HepG2 (cell line): ENCODE measurements around the gene HPS1.

Source experiments
- CTCF ChIP-seq: sonication (generic); formaldehyde crosslinking; IDR thresholded peaks from 2 replicates; pipeline ENCODE4 v1.5.0; 2020; ENCODE audit warnings: mild to moderate bottlenecking, missing genetic modification reagents, moderate library complexity
- E2F1 ChIP-seq: sonication (generic); formaldehyde crosslinking; IDR thresholded peaks from 2 replicates; pipeline ENCODE4 v1.5.0; 2020; ENCODE audit warnings: missing genetic modification reagents
- ELF1 ChIP-seq: sonication (generic); formaldehyde crosslinking; IDR thresholded peaks from 2 replicates; pipeline ENCODE4 v1.4.0; 2020; ENCODE audit warnings: missing genetic modification reagents
- HDAC2 ChIP-seq: sonication (generic); formaldehyde crosslinking; IDR thresholded peaks from 2 replicates; pipeline ENCODE4 v1.4.0; 2020; ENCODE audit warnings: missing genetic modification reagents
- POLR2A ChIP-seq, 2 experiments: IDR thresholded peaks; 2 replicates each; pipeline ENCODE4 v1.6.1; 2011; ENCODE audit warnings: low read depth in 2 of 2, low read length in 2 of 2, mild to moderate bottlenecking in 1 of 2, moderate library complexity in 1 of 2; ENCODE audit not compliant: insufficient read depth in 1 of 2
- POLR2AphosphoS5 ChIP-seq: IDR thresholded peaks from 2 replicates; pipeline ENCODE4 v1.6.1; 2012; ENCODE audit warnings: low read depth, low read length
- TCF7L2 ChIP-seq: IDR thresholded peaks from 2 replicates; pipeline ENCODE4 v1.6.1; 2011; ENCODE audit warnings: mild to moderate bottlenecking, low read depth, low read length, moderate library complexity
- ZFY ChIP-seq: sonication (generic); formaldehyde crosslinking; IDR thresholded peaks from 2 replicates; pipeline ENCODE4 v1.4.0; 2020; ENCODE audit warnings: missing genetic modification reagents
- ZNF7 ChIP-seq: IDR thresholded peaks from 2 replicates; pipeline ENCODE4 v1.6.1; 2016; ENCODE audit warnings: missing biosample characterization, missing genetic modification reagents
- ZNF720 ChIP-seq: sonication (generic); formaldehyde crosslinking; IDR thresholded peaks from 2 replicates; pipeline ENCODE4 v1.4.0; 2020; ENCODE audit warnings: missing genetic modification reagents
- ZNF780A ChIP-seq: sonication (generic); formaldehyde crosslinking; IDR thresholded peaks from 2 replicates; pipeline ENCODE4 v1.8.0; 2022; ENCODE audit warnings: mild to moderate bottlenecking, missing genetic modification reagents, moderate library complexity
- TF ChIP-seq, protein P1 (sequence below): sonication (generic); formaldehyde crosslinking; IDR thresholded peaks from 2 replicates; pipeline ENCODE4 v1.4.0; 2020; ENCODE audit warnings: missing genetic modification reagents
- TF ChIP-seq, protein P2 (sequence below): sonication (generic); formaldehyde crosslinking; IDR thresholded peaks from 2 replicates; pipeline ENCODE4 v1.4.0; 2020; ENCODE audit warnings: missing genetic modification reagents
- TF ChIP-seq, protein P3 (sequence below), 2 experiments: sonication (generic) in 1 of 2; formaldehyde crosslinking in 1 of 2; IDR thresholded peaks; 2 replicates each; pipeline versions ENCODE4 v1.5.1 to v1.6.1; 2011 to 2020; ENCODE audit warnings: borderline replicate concordance in 1 of 2, low read depth in 1 of 2, low read length in 1 of 2, mild to moderate bottlenecking in 1 of 2, missing genetic modification reagents in 1 of 2, moderate library complexity in 1 of 2

DNA sequence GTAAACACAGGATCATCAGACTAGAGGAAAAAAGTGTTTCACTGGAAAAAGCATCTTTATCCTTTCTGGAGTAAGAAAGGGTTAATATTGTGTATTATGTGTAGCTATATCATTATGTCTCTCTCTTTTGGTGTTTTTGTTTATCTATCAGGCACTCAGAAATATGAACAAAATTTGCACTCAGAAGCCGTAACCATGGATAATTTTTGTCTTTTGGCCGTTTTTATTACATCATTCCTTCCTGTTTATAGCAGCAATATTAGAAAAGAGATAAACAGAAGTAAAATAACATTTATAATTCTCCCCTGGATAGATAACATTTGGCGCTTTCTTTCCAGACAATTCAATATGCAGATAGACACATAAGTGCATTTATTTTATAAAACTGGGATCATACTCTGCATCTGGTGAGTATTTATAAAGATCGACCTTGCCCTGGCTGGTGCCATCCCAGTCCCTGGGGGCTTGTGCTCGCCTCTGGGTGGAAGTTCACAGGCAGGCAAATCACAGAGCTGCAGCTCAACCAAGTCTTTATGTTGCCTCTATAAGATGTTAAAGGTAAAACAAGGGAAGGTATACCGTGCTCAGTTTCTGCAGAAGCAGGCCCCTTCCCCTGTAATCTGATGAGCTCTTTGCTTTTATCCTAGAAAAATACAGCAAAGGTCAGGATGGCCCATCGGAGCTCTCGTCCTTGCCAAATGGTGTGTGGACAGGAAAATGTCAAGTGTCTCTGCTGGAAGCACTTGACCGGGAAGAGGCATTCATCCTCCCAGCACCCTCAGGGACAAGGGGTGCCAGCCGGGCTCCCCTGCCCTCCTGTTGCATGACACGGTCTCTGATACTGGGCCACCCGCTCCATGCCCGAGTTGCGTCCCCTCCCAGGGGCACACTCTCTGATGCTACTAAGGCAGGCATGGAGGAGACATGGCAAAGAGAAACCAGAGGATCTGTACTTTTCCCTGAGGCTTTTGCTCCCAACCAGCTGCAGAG, 75.6 kb downstream of the HPS1 start:
- TF ChIP-seq TCF7L2, result no peak
- TF ChIP-seq ZNF780A (CRISPR knock-in tag), result no peak
- TF ChIP-seq, protein P1, sequence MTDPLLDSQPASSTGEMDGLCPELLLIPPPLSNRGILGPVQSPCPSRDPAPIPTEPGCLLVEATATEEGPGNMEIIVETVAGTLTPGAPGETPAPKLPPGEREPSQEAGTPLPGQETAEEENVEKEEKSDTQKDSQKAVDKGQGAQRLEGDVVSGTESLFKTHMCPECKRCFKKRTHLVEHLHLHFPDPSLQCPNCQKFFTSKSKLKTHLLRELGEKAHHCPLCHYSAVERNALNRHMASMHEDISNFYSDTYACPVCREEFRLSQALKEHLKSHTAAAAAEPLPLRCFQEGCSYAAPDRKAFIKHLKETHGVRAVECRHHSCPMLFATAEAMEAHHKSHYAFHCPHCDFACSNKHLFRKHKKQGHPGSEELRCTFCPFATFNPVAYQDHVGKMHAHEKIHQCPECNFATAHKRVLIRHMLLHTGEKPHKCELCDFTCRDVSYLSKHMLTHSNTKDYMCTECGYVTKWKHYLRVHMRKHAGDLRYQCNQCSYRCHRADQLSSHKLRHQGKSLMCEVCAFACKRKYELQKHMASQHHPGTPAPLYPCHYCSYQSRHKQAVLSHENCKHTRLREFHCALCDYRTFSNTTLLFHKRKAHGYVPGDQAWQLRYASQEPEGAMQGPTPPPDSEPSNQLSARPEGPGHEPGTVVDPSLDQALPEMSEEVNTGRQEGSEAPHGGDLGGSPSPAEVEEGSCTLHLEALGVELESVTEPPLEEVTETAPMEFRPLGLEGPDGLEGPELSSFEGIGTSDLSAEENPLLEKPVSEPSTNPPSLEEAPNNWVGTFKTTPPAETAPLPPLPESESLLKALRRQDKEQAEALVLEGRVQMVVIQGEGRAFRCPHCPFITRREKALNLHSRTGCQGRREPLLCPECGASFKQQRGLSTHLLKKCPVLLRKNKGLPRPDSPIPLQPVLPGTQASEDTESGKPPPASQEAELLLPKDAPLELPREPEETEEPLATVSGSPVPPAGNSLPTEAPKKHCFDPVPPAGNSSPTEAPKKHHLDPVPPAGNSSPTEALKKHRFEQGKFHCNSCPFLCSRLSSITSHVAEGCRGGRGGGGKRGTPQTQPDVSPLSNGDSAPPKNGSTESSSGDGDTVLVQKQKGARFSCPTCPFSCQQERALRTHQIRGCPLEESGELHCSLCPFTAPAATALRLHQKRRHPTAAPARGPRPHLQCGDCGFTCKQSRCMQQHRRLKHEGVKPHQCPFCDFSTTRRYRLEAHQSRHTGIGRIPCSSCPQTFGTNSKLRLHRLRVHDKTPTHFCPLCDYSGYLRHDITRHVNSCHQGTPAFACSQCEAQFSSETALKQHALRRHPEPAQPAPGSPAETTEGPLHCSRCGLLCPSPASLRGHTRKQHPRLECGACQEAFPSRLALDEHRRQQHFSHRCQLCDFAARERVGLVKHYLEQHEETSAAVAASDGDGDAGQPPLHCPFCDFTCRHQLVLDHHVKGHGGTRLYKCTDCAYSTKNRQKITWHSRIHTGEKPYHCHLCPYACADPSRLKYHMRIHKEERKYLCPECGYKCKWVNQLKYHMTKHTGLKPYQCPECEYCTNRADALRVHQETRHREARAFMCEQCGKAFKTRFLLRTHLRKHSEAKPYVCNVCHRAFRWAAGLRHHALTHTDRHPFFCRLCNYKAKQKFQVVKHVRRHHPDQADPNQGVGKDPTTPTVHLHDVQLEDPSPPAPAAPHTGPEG (CRISPR knock-in tag), result no peak
- TF ChIP-seq, protein P2, sequence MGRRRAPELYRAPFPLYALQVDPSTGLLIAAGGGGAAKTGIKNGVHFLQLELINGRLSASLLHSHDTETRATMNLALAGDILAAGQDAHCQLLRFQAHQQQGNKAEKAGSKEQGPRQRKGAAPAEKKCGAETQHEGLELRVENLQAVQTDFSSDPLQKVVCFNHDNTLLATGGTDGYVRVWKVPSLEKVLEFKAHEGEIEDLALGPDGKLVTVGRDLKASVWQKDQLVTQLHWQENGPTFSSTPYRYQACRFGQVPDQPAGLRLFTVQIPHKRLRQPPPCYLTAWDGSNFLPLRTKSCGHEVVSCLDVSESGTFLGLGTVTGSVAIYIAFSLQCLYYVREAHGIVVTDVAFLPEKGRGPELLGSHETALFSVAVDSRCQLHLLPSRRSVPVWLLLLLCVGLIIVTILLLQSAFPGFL, result no peak
- TF ChIP-seq E2F1 (CRISPR knock-in tag), result no peak
- TF ChIP-seq ZFY, result no peak
- no peak for TF ChIP-seq ZNF7 (CRISPR knock-in tag)
- TF ChIP-seq CTCF (CRISPR knock-in tag), result no peak
- no peak for TF ChIP-seq ELF1 (CRISPR knock-in tag)
- no peak for TF ChIP-seq ZNF720 (CRISPR knock-in tag)
- TF ChIP-seq, protein P3, sequence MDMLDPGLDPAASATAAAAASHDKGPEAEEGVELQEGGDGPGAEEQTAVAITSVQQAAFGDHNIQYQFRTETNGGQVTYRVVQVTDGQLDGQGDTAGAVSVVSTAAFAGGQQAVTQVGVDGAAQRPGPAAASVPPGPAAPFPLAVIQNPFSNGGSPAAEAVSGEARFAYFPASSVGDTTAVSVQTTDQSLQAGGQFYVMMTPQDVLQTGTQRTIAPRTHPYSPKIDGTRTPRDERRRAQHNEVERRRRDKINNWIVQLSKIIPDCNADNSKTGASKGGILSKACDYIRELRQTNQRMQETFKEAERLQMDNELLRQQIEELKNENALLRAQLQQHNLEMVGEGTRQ (IDR thresholded peaks at IDR 0.05; ENCODE audit: low read depth, low read length), result no peak
- TF ChIP-seq, protein P3 (CRISPR knock-in tag; IDR thresholded peaks at IDR 0.05; ENCODE audit: borderline replicate concordance), result no peak
- TF ChIP-seq POLR2A (IDR thresholded peaks at IDR 0.05; ENCODE audit: insufficient read depth in 1 of 2, low read depth in 2 of 2, low read length in 2 of 2), result no peak
- no peak for TF ChIP-seq POLR2AphosphoS5
- no peak for TF ChIP-seq HDAC2 (CRISPR knock-in tag)
